GM12892 (cell line): ENCODE data around the gene EHBP1L1.

Source experiments
- POLR2A ChIP-seq: IDR thresholded peaks from 2 replicates; pipeline ENCODE4 v1.6.1; 2011; ENCODE audit warnings: low read depth, low read length, control low read depth
- POLR2AphosphoS5 ChIP-seq: IDR thresholded peaks from 2 replicates; pipeline ENCODE4 v1.6.1; 2011; ENCODE audit warnings: low read depth, low read length, control low read depth

GRCh38 chr11:65545853-65546216, 30.0 kb upstream of the EHBP1L1 start:
- TF ChIP-seq POLR2A (no peak), POLR2AphosphoS5 (no peak)
